Astrocyte of the spinal cord (primary cell): ENCODE data around the gene FTO.
A peak's percentile ranks its signal among the peaks of the same experiment; 100 is the strongest.

Experiments used
- DNase-seq: peaks from one replicate; pipeline ENCODE4 v3.0.0; 2011; ENCODE audit warnings: low read depth, low spot score
- H3K4me3 ChIP-seq: 2 replicates; pipeline ENCODE4 v1.5.1; 2011; ENCODE audit warnings: low read depth, mild to moderate bottlenecking, low read length, moderate library complexity
- CTCF ChIP-seq: IDR thresholded peaks from 2 replicates; pipeline ENCODE4 v1.5.1; 2012; ENCODE audit warnings: low read depth, mild to moderate bottlenecking, low read length, inconsistent platforms
- in situ Hi-C: cut with HindIII; loops from 2 replicates; pipeline ENCODE4 v1.10.0; 2017; ENCODE audit warnings: low sequenced_read_pairs

FTO gene

GRCh38 chr16:53986793-53987192, 282.8 kb downstream of the FTO start:
- no peak for TF ChIP-seq CTCF
- in situ Hi-C loops: no loop called here
- no peak overlapping the region for H3K4me3 ChIP-seq
- no peak for DNase-seq

GRCh38 chr16:53988136-53988535, 284.2 kb downstream of the FTO start:
- TF ChIP-seq CTCF: no peak
- in situ Hi-C loops: no loop called here
- DNase-seq: no peak
- no peak overlapping the region for H3K4me3 ChIP-seq

- in situ Hi-C loops: no loop called here
- no peak for TF ChIP-seq CTCF
- no peak for DNase-seq
- H3K4me3 ChIP-seq: no peak overlapping the region
These were observed 285.6 kb downstream of the FTO start for GRCh38 chr16:53989597-53989996.

GRCh38 chr16:53991754-53992378, 287.9 kb downstream of the FTO start:
- in situ Hi-C loops: no loop called here
- no peak for TF ChIP-seq CTCF
- peak; percentile 84 for DNase-seq
- H3K4me3 ChIP-seq: no peak overlapping the region

- no peak overlapping the region for H3K4me3 ChIP-seq
- no peak for TF ChIP-seq CTCF
- in situ Hi-C loops: no loop called here
- no peak for DNase-seq
These were observed 291.4 kb downstream of the FTO start for GRCh38 chr16:53995378-53995777.

GRCh38 chr16:53996961-53997360, 293.0 kb downstream of the FTO start:
- TF ChIP-seq CTCF: no peak
- no peak overlapping the region for H3K4me3 ChIP-seq
- DNase-seq: no peak
- in situ Hi-C loops: no loop called here
